Measurements from ENCODE around the gene RTL5.

Gene RTL5

GRCh38 chrX:72125331-72126047, 6.2 kb downstream of the RTL5 start:
- TF ChIP-seq ELF4 (IDR thresholded peaks at IDR 0.05) (no peak), L3MBTL2 (conservative IDR thresholded peaks at IDR 0.05) (no peak), HDGF (IDR thresholded peaks at IDR 0.05; ENCODE audit: borderline replicate concordance) (no peak), FOXM1 (IDR thresholded peaks at IDR 0.05; ENCODE audit: borderline replicate concordance) (no peak), SUZ12 (IDR thresholded peaks at IDR 0.05) (no peak), SP1 (IDR thresholded peaks at IDR 0.05) (no peak), NFRKB (IDR thresholded peaks at IDR 0.05) (no peak), FOXA1 (IDR thresholded peaks at IDR 0.05) (no peak), ARNT (IDR thresholded peaks at IDR 0.05) (no peak), LEF1 (IDR thresholded peaks at IDR 0.05; ENCODE audit: borderline replicate concordance) (no peak), PKNOX1 (IDR thresholded peaks at IDR 0.05) (no peak), BHLHE40 (IDR thresholded peaks at IDR 0.05; ENCODE audit: borderline replicate concordance) (no peak), FOXK2 (IDR thresholded peaks at IDR 0.05) (no peak), ZNF384 (IDR thresholded peaks at IDR 0.05) (no peak), CTBP1 (IDR thresholded peaks at IDR 0.05; ENCODE audit: borderline replicate concordance) (no peak), TARDBP (IDR thresholded peaks at IDR 0.05) (no peak)
- ChIA-PET POLR2A (interaction anchor here (1.0 to 2.4 kb wide), 5 partner anchors 25 to 107 kb away, joined by 3 to 14 read pairs (median 5); partner anchors contain the start of gene PIN4), CTCF (interaction anchor here (0.6 to 2.8 kb wide), 9 partner anchors 18 to 127 kb away, joined by 3 to 37 read pairs (median 3); partner anchors contain the start of gene PIN4)
- no peak for DNase-seq (ENCODE audit: extremely low spot score)

- ChIA-PET CTCF (interaction anchor here (0.8 to 1.6 kb wide), 8 partner anchors 10 to 126 kb away, joined by 3 to 7 read pairs (median 4); no protein-coding TSS in a partner anchor), POLR2A (interaction anchor here (1.0 to 2.5 kb wide), 8 partner anchors 10 to 106 kb away, joined by 3 to 14 read pairs (median 6); partner anchors contain the start of gene PIN4)
- TF ChIP-seq FOXK2 (IDR thresholded peaks at IDR 0.05) (no peak), BHLHE40 (IDR thresholded peaks at IDR 0.05; ENCODE audit: borderline replicate concordance) (no peak), FOXA1 (IDR thresholded peaks at IDR 0.05) (no peak), SUZ12 (IDR thresholded peaks at IDR 0.05) (no peak), TARDBP (IDR thresholded peaks at IDR 0.05) (no peak), FOXM1 (IDR thresholded peaks at IDR 0.05; ENCODE audit: borderline replicate concordance) (no peak), LEF1 (IDR thresholded peaks at IDR 0.05; ENCODE audit: borderline replicate concordance) (no peak), ZNF384 (IDR thresholded peaks at IDR 0.05) (no peak), ARNT (IDR thresholded peaks at IDR 0.05) (no peak), CTBP1 (IDR thresholded peaks at IDR 0.05; ENCODE audit: borderline replicate concordance) (no peak), SP1 (IDR thresholded peaks at IDR 0.05) (no peak), NFRKB (IDR thresholded peaks at IDR 0.05) (no peak), PKNOX1 (IDR thresholded peaks at IDR 0.05) (no peak), HDGF (IDR thresholded peaks at IDR 0.05; ENCODE audit: borderline replicate concordance) (no peak), L3MBTL2 (conservative IDR thresholded peaks at IDR 0.05) (no peak), ELF4 (IDR thresholded peaks at IDR 0.05) (no peak)
- DNase-seq (ENCODE audit: extremely low spot score) = no peak
These were observed 7.0 kb downstream of the RTL5 start for GRCh38 chrX:72124540-72125201.

- peak; percentile 44 for DNase-seq (ENCODE audit: extremely low spot score)
- TF ChIP-seq FOXK2 (IDR thresholded peaks at IDR 0.05) (no peak), BHLHE40 (IDR thresholded peaks at IDR 0.05; ENCODE audit: borderline replicate concordance) (no peak), SUZ12 (IDR thresholded peaks at IDR 0.05) (no peak), FOXA1 (IDR thresholded peaks at IDR 0.05) (no peak), NFRKB (IDR thresholded peaks at IDR 0.05) (no peak), ZNF384 (IDR thresholded peaks at IDR 0.05) (no peak), PKNOX1 (IDR thresholded peaks at IDR 0.05) (no peak), FOXM1 (IDR thresholded peaks at IDR 0.05; ENCODE audit: borderline replicate concordance) (no peak), LEF1 (IDR thresholded peaks at IDR 0.05; ENCODE audit: borderline replicate concordance) (no peak), ARNT (IDR thresholded peaks at IDR 0.05) (no peak), CTBP1 (IDR thresholded peaks at IDR 0.05; ENCODE audit: borderline replicate concordance) (no peak), HDGF (IDR thresholded peaks at IDR 0.05; ENCODE audit: borderline replicate concordance) (no peak), L3MBTL2 (conservative IDR thresholded peaks at IDR 0.05) (no peak), SP1 (IDR thresholded peaks at IDR 0.05) (no peak), TARDBP (IDR thresholded peaks at IDR 0.05) (no peak), ELF4 (IDR thresholded peaks at IDR 0.05) (no peak)
- POLR2A ChIA-PET = interaction anchor here (1.0 to 2.5 kb wide), 9 partner anchors 9 to 125 kb away, joined by 3 to 14 read pairs (median 6); partner anchors contain the start of gene PIN4
- CTCF ChIA-PET = interaction anchor here (0.8 to 1.5 kb wide), 6 partner anchors 9 to 106 kb away, joined by 3 to 7 read pairs (median 4); no protein-coding TSS in a partner anchor
These were observed 8.1 kb downstream of the RTL5 start for GRCh38 chrX:72123471-72124185.

- ChIA-PET CTCF (interaction anchor here (1.4 to 2.2 kb wide), 2 partner anchors 8 to 101 kb away, joined by 4 to 13 read pairs; no protein-coding TSS in a partner anchor), POLR2A (interaction anchor here (1.0 to 2.5 kb wide), 4 partner anchors 8 to 124 kb away, joined by 3 to 11 read pairs (median 4); no protein-coding TSS in a partner anchor)
- no peak for DNase-seq (ENCODE audit: extremely low spot score)
- TF ChIP-seq LEF1 (IDR thresholded peaks at IDR 0.05; ENCODE audit: borderline replicate concordance) (no peak), CTBP1 (IDR thresholded peaks at IDR 0.05; ENCODE audit: borderline replicate concordance) (no peak), FOXA1 (IDR thresholded peaks at IDR 0.05) (no peak), ELF4 (IDR thresholded peaks at IDR 0.05) (no peak), SP1 (IDR thresholded peaks at IDR 0.05) (no peak), FOXM1 (IDR thresholded peaks at IDR 0.05; ENCODE audit: borderline replicate concordance) (no peak), ARNT (IDR thresholded peaks at IDR 0.05) (no peak), FOXK2 (IDR thresholded peaks at IDR 0.05) (no peak), BHLHE40 (IDR thresholded peaks at IDR 0.05; ENCODE audit: borderline replicate concordance) (no peak), L3MBTL2 (conservative IDR thresholded peaks at IDR 0.05) (no peak), SUZ12 (IDR thresholded peaks at IDR 0.05) (no peak), TARDBP (IDR thresholded peaks at IDR 0.05) (no peak), PKNOX1 (IDR thresholded peaks at IDR 0.05) (no peak), ZNF384 (IDR thresholded peaks at IDR 0.05) (no peak), NFRKB (IDR thresholded peaks at IDR 0.05) (no peak), HDGF (IDR thresholded peaks at IDR 0.05; ENCODE audit: borderline replicate concordance) (no peak)
These were observed 8.9 kb downstream of the RTL5 start for GRCh38 chrX:72122621-72123337.

All from HEK293T (cell line).